ENCODE data around the gene CES3.

GRCh38 chr16:67017810-67018488 lies 56.9 kb downstream of the CES3 start:
- TF ChIP-seq CTCF (IDR thresholded peaks at IDR 0.05; ENCODE audit: poor library complexity, severe bottlenecking) = peak; percentile 76
- no peak for TF ChIP-seq EZH2 (IDR thresholded peaks at IDR 0.05; ENCODE audit: borderline replicate concordance, insufficient read depth, low read length, poor library complexity, severe bottlenecking)
- peak; percentile 71 for TF ChIP-seq SMC3 (conservative IDR thresholded peaks at IDR 0.05; ENCODE audit: poor library complexity)
- no peak for TF ChIP-seq REST (IDR thresholded peaks at IDR 0.05; ENCODE audit: borderline replicate concordance)
- TF ChIP-seq EP300 (conservative IDR thresholded peaks at IDR 0.05; ENCODE audit: poor library complexity, severe bottlenecking) = no peak
- TF ChIP-seq RAD21 (conservative IDR thresholded peaks at IDR 0.05) = peak; percentile 70
- no peak for TF ChIP-seq POLR2AphosphoS5 (IDR thresholded peaks at IDR 0.05)
- TF ChIP-seq TAF1 (IDR thresholded peaks at IDR 0.05; ENCODE audit: low read depth) = no peak
